KMS-11 (cell line): ENCODE data around the gene FADS3.

Experiments
- H2AFZ ChIP-seq: fragments of 200-600 bp; sonication (generic); 2 replicates; pipeline ENCODE4 v1.6.1; 2016; ENCODE audit warnings: antibody characterized with exemption, mixed run types, low read depth
- H3K27ac ChIP-seq: fragments of 200-600 bp; sonication (generic); 2 replicates; pipeline ENCODE4 v1.6.1; 2016; ENCODE audit warnings: mild to moderate bottlenecking, mixed run types
- H3K27me3 ChIP-seq: fragments of 200-600 bp; sonication (generic); 2 replicates; pipeline ENCODE4 v1.6.1; 2017; ENCODE audit warnings: mild to moderate bottlenecking, low read depth, mixed run types, moderate library complexity; ENCODE audit not compliant: insufficient read depth
- H3K36me3 ChIP-seq: fragments of 200-600 bp; sonication (generic); 2 replicates; pipeline ENCODE4 v1.6.1; 2017; ENCODE audit warnings: mild to moderate bottlenecking, mixed run types; ENCODE audit not compliant: insufficient read depth
- H3K4me1 ChIP-seq: fragments of 200-600 bp; sonication (generic); 2 replicates; pipeline ENCODE4 v1.6.1; 2016; ENCODE audit warnings: mild to moderate bottlenecking, low read depth, mixed run types; ENCODE audit not compliant: poor library complexity, severe bottlenecking
- H3K4me2 ChIP-seq: fragments of 200-600 bp; sonication (generic); 2 replicates; pipeline ENCODE4 v1.7.0; 2016; ENCODE audit warnings: mild to moderate bottlenecking, mixed run types
- H3K4me3 ChIP-seq: fragments of 200-600 bp; sonication (generic); IDR thresholded peaks from 2 replicates; pipeline ENCODE4 v1.6.1; 2017; ENCODE audit warnings: low read depth, low read length, mixed read lengths; ENCODE audit not compliant: insufficient read depth
- H3K79me2 ChIP-seq: fragments of 200-600 bp; sonication (generic); 2 replicates; pipeline ENCODE4 v1.6.1; 2016; ENCODE audit warnings: low read depth, mixed run types; ENCODE audit not compliant: insufficient read depth
- H3K9ac ChIP-seq: fragments of 200-600 bp; sonication (generic); 2 replicates; pipeline ENCODE4 v1.6.1; 2016; ENCODE audit warnings: mild to moderate bottlenecking, mixed run types
- H4K20me1 ChIP-seq: fragments of 200-600 bp; sonication (generic); 2 replicates; pipeline ENCODE4 v1.6.1; 2016; ENCODE audit warnings: mild to moderate bottlenecking, mixed run types; ENCODE audit not compliant: insufficient read depth
- CTCF ChIP-seq: fragments of 200-600 bp; sonication (generic); conservative IDR thresholded peaks from 2 replicates; pipeline ENCODE4 v1.6.1; 2017; ENCODE audit warnings: low read depth, mild to moderate bottlenecking, antibody characterized with exemption, low read length, moderate library complexity, mixed read lengths

Gene FADS3

GRCh38 chr11:61833926-61834277 lies 57.4 kb downstream of the FADS3 start:
- TF ChIP-seq CTCF: no peak
- Histone ChIP-seq H4K20me1 (no peaks in the 10 kb centered on the region), H3K4me1 (no peaks in the 10 kb centered on the region), H3K79me2 (no peaks in the 10 kb centered on the region), H3K9ac (no peak overlapping the region), H3K4me2 (no peak overlapping the region), H2AFZ (no peak overlapping the region), H3K36me3 (no peaks in the 10 kb centered on the region), H3K27ac (no peak overlapping the region), H3K27me3 (peaks cover 6% of the 10 kb centered on the region; the same call in 1 of the 2 replicates), H3K4me3 (no peak overlapping the region)

GRCh38 chr11:61833471-61833870 lies 57.9 kb downstream of the FADS3 start:
- Histone ChIP-seq H3K36me3 (no peaks in the 10 kb centered on the region), H3K27me3 (peaks cover 6% of the 10 kb centered on the region; the same call in 1 of the 2 replicates), H3K27ac (no peak overlapping the region), H4K20me1 (no peaks in the 10 kb centered on the region), H3K4me2 (no peak overlapping the region), H3K9ac (no peak overlapping the region), H3K79me2 (no peaks in the 10 kb centered on the region), H3K4me3 (no peak overlapping the region), H2AFZ (no peak overlapping the region), H3K4me1 (no peaks in the 10 kb centered on the region)
- TF ChIP-seq CTCF: no peak

DNA sequence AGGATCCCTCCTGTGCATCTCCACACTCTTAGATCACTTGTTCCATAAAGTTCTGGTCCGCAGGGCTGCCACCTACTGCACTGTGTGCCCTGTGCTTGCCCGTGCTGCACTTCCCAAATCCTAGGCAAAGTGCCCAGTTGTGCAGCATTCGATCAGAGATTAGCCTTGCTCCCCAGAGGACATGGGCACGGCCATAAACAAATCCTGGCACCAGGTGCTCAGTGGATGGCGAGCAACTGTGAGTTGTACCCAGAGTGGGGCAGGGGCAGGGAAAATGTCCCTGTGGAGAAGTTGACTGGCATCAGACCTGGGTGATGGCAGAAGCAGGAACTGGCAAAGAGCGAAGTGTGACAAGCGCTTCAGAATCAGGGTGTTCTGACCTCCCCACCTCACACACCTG lies 58.6 kb downstream of the FADS3 start:
- H3K36me3 ChIP-seq: no peaks in the 10 kb centered on the region
- H3K4me2 ChIP-seq: no peak overlapping the region
- no peak overlapping the region for H3K27ac ChIP-seq
- peaks cover 6% of the 10 kb centered on the region; the same call in 1 of the 2 replicates for H3K27me3 ChIP-seq
- H3K4me1 ChIP-seq: no peaks in the 10 kb centered on the region
- H3K4me3 ChIP-seq: no peak overlapping the region
- H4K20me1 ChIP-seq: no peaks in the 10 kb centered on the region
- H3K9ac ChIP-seq: no peak overlapping the region
- H2AFZ ChIP-seq: no peak overlapping the region
- no peaks in the 10 kb centered on the region for H3K79me2 ChIP-seq
- TF ChIP-seq CTCF: no peak

DNA sequence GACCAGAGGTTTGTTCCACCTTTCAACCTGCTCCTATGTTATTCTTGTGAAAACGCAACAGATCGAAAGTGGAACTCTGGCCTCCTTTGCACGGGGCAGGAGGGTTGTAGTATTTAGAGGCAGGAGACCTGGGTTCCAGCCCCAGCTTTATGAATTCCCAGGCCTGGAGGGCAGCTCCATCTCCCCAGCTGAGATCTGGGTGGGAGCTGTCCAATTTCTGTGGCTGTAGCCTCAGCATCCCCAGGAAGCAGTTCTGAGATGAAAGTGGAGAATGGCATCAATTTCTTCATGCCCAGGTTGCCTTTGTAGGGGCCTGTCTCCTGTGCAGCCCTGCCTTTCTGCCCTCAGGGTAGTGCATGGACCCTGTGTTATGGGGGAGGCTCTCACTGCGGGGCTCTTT lies 59.1 kb downstream of the FADS3 start:
- Histone ChIP-seq H3K4me1 (no peaks in the 10 kb centered on the region), H3K27me3 (peaks cover 6% of the 10 kb centered on the region; the same call in 1 of the 2 replicates), H3K36me3 (no peaks in the 10 kb centered on the region), H3K4me3 (no peak overlapping the region), H2AFZ (no peak overlapping the region), H3K9ac (no peak overlapping the region), H3K27ac (no peak overlapping the region), H3K79me2 (no peaks in the 10 kb centered on the region), H3K4me2 (no peak overlapping the region), H4K20me1 (no peaks in the 10 kb centered on the region)
- TF ChIP-seq CTCF: no peak
